A204.1 (cell line): Measurements from ENCODE around the gene RASAL2.
"Not testable (repeated sequence)": the region's sequence is repeated elsewhere in the genome, so short reads cannot be mapped to it uniquely, and the experiment has no call there.

Experiments
- FAIRE-seq: peaks from 2 replicates; lab custom pipeline; 2012; peaks lifted over from hg19 to GRCh38; lab: Jason Lieb, UNC

The RASAL2 gene

DNA sequence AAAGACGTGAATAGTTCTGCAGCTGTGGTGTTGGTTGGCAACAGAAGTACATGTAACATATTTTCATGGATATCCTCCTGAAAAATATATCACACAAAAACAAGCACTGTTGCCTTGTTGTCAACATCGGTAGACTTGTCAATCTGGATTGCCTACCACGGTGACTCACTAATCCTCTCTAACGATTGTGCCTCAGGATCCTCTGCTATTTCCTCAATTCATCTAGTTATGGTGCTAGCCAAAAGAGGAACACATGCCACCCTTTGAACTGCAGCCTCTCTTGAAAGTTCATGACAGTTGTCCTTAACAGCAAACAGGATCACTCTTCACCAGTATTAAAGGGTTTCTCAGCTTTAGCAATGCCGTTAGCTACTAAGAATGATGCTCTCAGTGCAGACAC lies 25.7 kb downstream of the RASAL2 start:
- FAIRE-seq = no peak

DNA sequence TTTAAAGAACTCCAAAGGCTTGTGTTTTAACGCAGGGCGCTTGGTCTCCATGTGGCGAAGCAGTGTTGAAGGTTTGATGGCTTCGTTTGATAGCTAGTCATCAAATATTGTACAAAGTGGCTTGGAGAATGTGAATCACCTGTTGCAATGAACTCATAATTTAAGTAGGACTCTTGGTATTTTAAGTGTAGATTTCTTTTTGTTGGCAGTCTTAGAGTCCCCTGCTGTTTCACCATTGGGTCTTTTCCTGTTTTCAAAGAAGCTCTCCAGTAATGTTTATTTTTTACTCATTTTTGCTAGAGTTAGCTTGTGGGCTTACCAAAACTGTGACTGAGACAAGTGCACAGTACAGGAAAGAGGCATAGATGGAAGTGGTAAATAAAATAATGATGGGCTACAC lies 26.2 kb downstream of the RASAL2 start:
- no peak for FAIRE-seq

DNA sequence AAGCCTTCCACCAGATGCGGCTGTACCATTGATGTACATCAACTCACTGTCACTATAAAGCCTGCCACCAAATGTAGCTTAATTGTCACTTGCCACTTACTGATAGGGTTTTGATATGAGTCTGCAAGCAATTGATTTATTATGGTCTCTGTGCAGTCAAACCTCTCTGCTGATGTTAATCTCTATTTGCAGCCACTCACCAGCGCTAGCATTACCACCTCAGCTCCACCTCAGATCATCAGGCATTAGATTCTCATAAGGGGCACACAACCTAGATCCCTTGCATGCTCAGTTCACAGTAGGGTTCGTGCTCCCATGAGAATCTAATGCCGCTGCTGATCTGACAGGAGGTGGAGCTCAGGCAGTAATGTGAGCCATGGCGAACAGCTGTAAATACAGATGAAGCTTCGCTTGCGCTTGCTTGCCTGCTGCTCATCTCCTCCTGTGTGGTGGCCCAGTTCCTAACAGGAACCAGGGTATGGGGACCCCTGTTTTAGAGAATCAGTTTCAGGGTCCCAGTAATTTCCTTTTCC lies 26.7 kb downstream of the RASAL2 start:
- not testable (repeated sequence) for FAIRE-seq

DNA sequence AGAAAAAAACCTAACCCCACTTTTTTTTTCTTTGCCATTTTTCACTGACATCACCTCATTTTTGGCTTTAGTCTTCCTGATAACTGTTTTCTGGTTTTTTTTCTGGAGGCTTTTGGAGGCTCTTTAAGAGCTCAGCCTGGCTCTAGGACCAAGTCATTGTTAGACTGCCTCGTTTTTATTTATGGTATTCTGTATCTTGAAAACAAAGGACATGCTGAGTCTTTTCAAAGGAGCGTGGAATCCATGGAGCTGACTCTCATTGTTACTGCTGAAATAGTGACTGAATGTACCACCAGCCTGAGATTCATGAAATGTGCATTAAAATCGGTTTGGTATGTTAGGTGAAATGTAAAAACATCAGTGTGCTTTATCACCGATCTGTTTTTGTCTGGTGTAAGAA lies 28.0 kb downstream of the RASAL2 start:
- no peak for FAIRE-seq

DNA sequence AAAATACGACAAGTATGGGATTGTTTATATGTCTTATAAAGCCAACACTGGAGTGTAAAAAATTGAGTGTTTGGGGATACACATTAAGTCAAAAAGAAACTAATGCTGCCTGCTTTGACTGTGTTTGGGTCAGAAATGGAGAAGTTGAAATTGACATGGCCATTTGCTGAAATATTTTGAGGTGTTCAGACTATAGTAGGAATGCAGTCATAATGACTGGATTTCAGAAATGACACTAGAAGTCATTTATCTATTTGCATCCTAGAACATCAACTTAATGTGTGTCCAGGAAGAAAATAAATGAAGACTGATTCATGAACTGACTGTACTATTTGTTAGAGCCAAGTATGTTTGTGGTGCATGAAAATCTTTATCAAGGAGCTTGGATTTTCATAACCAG lies 28.4 kb downstream of the RASAL2 start:
- no peak for FAIRE-seq

DNA sequence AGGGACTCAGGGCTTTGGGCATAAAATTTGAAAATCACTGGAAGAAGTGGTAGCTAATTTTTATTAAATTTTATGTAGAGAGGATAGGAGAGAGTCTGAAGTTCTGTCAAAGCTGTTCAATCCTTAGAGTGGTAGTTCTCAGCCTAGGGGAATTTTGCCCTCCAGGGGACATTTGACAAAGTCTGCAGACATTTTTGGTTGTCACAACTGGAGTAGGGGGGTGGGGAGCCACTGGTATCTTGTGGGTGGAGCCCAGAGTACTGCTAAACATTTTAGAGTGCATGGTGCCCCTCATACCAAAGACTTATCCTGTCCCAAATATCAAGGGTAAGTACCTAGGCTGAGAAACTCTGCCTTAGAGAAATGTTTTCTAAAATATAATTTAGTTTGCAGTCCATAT lies 30.2 kb downstream of the RASAL2 start:
- no peak for FAIRE-seq

DNA sequence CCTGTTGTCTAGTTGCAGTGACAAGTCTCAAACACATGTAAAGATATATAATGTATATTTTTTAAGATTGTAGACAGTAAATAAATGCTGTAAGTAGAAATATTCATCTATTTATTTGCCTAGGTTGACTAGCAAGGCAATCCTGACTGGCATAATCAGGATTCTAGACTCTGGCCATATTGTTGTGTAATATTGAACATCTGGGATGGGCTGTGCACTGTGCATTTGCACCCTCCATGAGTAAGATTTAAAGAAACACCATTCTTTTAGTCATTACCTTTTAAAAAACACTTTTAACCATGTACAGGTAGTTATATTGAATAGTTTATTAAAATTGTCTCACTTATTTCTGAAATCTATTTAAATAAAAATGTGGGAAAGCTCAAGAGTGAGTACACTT lies 32.4 kb downstream of the RASAL2 start:
- no peak for FAIRE-seq

DNA sequence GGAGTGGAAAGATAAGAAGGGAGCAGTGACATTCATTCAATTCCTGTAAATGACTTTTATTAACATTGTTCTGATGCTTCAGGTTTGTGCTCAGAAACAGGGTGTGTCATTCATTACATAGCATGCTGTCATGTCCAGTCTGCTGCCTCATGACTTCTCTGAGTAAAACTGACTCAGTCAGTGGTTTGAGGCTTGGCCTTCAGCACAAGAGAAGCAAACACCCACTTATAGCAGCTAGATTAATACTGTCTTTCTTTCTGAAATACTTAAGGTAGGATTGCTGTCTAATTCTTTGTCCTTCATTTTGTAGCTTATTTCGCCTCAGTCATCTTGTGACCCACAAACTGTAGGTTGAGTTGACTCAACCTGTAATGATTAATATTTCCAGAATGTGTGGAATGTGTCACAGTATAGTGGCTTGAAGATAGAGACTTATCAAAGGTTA lies 32.9 kb downstream of the RASAL2 start:
- FAIRE-seq = no peak

DNA sequence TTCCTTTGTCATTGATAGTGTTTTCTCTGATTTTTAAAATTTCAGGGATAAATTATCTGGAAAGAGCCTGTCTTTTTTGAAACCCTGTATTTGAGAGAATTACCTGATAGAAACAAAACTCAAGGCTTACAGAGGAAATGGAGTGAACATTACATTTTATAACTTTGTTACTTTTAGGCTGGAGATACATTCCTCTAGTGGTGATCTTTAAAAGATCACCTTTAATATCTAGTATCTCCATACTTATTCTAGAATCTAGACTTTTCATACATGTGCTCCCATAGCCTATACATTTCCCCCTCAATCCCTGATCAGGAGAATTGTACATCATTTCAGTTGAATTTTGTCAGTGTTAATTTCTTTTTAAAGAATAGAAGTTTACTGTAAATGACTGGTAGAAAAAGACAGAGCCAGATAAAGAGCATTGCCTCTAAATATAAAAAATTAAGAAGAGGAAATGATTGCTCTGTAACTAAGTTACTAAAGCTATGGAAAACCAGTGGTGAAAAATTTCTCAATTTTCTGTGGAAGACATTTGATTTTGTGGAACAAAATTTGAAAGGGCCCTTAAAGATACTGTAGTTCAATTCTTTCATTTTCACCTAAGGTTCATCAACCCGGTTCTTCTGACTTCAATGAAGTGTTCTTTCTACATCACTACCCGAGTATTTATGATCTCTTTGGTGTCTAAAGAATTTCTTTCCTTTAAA lies 33.7 kb downstream of the RASAL2 start:
- no peak for FAIRE-seq

DNA sequence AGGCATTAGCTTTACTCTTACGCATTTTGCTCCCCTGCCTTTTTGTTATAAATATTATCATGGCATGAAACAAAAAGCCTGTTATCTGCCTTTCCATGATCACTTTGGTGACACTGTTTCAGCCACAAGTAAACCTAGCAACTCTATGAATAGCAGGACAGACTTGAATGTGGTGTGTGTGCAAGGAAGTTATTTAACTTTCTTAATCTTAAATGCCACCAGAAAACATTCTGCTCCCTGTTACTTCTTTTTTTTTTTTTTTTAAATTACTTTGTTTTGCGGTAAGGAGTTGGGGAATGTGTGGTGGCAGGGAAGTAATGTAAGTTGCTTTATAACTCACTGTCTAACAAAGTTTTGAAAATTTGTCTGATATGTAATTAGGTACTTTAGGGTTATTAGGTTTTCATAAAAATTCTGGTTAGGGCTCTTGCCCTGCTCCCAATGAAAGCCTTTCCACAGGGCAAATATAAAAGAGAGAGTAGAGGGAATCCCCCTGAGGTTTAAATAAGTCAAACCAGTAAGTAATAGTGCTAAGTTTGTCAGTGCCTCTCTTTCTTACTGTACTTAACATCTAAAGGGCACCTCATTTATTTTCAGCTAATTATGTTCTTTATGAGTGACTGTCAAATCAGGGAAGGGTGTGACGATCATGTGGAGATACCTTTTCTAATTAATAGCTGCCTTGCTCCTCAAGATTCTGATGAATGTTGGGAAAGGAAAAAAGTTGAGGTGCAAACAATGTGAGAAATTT lies 39.5 kb downstream of the RASAL2 start:
- FAIRE-seq = no peak

DNA sequence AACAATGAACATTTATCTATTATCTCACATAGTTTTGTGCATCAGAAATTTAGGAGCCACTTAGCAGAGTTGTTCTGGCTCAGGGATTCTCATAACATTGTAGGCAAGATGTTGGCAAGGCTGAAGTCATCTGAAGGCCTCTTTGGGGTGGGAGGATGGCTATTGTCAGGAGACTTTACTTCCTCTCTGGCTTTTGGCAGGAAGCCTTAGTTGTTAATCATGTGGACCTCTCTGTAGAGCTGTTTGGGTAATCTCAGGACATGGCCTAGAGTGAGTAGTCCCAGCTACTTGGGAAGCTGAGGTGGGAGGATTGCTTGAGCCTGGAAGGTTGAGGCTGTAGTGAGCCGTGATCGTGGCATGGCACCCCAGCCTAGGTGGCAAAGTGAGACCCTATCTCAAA lies 40.2 kb downstream of the RASAL2 start:
- no peak for FAIRE-seq

DNA sequence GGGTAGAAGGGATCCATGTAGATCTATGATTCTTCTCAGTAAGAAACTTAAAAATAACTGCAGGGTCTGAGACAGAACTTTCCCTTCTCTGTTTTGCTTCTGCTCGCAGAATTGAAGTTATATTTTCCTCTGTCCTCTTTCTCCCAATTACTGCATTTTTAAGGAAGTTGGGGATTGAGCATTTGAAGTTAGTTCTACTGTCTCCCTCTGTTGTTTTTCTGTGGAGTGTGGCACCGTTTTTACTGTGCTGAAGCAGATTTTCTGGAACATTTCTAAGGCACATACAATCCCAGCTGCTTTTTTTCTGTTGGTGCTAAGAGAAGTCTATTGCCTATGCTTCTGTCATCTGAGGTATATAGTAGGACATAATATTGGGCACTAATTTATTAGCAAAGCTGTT lies 43.3 kb downstream of the RASAL2 start:
- FAIRE-seq = no peak

DNA sequence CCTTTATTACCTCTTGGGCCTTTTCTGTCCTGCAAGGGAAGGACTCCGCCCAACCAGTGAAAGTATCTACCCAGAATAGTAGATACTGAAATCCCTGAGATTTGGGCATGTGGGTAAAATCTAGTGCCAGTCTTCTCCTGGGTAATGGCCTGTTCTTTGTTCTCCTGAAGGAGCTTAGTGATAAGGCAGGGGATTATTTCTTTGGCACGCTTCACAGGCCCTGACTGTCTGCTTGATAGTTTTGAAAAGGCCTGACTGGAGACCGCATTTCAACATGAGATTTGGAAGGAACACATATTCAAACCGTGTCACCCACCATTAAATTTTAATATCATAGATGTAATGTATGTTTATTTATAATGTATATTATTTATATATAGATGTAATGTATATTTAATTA lies 48.9 kb downstream of the RASAL2 start:
- no peak for FAIRE-seq

DNA sequence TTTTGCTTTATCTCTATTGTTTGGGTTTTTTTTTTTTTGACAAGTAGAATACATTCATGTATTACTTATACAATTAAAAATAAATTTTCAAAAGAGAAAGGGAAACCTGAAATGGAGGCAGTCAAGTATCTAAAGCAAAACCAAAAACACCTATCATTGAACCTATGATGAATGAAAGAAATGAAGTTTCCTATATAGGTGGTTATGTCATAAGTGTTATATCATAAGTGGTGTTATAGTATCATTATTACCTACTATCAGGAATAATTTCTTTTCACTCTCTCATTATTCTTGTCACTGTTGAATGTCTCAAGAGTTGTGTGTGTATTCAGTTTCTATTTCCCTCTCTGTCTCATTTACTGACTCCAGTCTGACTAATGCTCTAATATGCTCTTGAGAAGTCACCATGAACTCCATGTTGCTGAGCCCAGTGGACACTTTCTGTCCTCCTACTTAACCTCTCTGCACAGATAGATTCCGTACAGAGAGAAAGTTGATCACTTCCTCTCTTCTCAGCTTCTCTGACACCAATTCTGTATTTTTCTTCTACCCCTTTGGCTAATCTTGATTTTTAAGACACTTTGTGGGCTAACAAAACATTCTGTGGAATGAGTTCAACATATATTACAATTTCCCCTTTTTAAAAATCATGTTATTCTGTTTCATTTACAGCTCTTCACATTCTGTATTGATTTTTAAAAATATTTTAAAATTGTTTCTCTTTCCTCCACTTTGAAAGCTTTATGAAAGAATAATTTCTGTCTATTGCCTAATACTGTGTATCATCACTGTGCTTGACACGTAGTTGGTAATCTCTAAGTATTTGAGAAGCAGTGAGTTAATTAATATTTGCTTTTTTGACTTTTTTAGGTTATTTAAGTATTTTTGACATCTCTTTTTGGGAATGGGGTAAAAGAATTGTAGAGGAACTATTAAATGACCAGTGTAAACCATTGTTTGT lies 50.1 kb downstream of the RASAL2 start:
- no peak for FAIRE-seq

DNA sequence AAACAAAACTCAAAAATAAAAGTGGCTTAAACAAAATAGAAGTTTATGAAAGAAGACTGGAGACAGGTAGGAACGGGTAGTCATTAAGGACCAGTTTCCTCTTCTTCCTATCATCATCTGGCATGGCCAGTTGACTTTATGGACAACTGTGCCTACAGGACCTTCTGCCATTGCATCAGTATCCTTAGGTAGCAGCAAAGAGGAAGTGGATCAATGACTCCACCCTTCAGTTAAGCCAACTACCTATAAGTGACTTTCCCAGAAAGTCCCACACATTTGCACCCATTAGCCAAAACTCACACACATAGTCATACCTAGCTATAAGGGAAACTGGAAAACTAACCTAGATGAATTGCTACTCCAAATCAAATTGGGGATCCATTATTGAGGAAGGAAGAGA lies 51.7 kb downstream of the RASAL2 start:
- FAIRE-seq = no peak

DNA sequence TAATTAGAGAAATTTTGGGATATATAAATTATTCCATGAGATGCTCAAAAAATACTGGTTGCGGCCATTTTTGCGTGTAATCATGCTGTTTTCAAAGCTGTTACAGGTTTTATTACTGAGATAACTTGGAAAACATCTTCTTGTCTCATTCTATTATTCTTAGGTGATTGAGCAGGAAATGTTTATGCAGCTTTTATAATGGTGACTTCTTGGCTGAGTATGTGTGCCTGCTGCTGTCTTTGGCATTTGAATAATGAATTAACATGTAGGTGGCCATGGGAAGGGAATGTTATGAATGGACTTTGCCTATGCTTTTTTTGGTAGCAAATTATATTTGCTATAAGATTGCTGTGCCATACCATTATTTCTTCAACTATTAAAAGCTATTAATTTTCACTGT lies 52.5 kb downstream of the RASAL2 start:
- FAIRE-seq = no peak

DNA sequence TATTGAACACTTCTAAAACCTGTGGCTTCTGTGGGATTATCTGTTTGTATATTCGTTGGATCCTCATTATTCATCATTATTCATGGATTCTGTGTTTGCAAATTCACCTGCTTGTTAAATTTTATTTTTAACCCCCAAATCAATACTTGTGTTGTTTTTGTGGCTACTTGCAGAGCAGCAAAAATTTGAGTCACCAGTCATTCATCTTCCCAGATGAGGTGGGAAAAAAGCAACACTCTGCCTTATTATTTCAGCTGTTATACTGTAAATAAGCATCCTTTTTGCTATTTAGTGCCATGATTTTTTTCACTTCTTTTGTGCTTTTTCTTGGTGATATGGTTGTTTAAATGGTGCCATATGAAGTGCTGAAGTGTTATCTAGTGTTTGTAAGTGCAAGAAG lies 56.7 kb downstream of the RASAL2 start:
- FAIRE-seq = no peak

DNA sequence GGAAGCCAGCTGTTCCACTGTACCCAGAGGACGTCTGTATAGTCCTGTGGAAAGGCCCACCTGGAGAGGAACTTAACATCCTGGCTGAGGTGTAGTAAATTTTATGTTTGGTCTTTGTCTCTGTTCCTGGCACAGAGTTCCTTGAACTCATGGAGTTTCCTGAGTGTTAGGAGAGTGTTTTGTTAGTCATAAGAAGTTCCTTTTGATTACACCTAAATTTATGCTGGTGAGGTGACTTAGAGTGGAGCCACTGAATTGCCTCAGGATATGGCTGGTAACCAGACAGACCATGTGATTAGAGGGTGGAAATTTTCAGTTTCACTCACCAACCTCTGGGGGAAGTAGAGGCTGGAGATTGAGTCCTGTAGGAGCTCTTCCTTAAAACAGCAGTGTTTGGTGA lies 57.9 kb downstream of the RASAL2 start:
- no peak for FAIRE-seq

DNA sequence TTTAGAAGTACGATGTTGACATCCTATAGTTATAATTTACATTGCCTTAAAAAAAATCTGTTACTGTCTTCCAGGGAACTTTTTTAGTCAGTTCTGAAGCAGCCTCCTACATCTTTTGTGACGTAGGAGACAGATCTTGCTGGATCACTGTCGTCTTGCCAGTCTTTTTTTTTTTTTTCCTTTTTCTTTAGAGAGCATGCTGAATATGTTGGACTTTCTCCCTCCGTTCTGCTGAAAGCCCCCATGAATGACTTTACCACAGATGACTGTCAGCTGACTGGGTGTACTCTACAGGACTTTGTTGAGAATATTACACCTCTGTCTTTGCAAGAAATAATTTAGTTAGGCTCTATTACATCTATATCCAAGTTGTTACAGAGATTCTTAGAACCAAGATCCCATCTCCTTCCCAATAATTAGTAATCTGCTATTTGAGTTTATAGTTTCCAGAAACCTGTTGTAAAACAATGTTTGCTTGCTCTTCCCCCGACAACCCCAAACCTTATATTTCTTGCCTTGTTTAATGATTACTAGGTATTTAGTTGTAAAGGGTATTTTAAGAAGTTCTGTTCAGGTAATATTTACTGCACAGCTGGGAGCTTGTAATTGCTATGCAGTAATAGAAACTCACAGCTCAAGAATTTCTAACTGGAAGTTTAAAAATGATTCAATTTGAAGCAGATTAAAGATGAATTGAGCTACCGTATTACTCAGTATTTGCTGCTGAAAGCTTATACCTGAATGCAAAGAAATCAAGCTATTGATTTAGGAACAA lies 61.8 kb downstream of the RASAL2 start:
- no peak for FAIRE-seq

DNA sequence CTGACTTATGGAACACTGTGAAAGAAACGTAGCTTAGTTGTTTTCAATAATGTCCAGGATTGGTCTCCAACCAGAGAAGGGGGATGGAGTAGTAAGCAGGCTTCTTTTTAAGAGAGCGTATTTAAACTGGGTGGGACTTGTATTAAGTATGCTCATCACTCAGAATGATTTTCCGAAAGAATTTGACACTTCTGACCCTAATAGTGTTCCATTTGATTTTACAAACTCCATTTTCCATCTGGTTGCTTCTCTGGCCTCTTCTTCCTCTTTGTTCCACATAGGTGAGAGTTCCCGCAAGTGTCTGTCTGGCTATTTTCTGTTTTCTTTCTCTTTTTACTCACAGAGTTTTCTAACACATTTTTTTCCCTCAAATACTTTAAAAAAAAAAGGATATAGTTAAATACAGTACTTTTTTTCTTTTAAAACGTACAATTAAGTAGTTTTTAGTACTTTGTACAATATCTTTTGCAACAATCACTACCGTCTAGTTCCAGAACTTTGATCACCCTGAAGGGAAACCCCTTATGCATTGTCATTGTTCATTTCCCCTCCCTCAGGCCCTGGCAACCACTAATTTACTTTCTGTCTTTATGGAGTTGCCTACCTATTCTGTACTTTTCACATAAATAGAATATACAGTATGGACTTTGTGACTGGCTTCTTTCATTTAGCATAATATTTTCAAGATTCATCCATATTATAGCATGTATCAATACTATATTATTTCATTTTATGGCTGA lies 67.0 kb downstream of the RASAL2 start:
- FAIRE-seq = no peak

DNA sequence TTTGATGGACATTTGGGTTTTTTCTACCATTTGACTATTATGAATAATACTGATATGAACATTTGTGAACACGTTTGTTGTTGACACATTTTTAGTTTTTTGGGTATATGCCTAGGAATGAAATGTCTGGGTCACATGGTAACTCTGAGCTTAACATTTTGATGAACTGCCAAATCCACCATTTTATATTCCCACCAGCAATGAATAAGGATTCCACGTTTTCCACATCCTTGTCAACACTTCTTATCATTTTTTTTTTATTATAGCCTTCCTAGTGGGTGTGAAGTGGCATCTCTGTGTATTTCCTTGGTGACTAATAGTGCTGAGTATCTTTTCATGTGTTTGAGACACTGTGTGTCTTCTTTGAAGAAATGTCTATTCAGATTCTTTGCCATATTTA lies 67.6 kb downstream of the RASAL2 start:
- no peak for FAIRE-seq
